ENCODE measurements around the gene ANKRD28. TPM values are rescaled to one million over a fixed set of nuclear protein-coding genes. Genes with fewer than 3 reads are reported as not detected.

ANKRD28 gene
- total and polyA plus RNA-seq, 2 of the 8 experiments (the other 6 are each of a cell fraction or from before 2014, with no cell fraction given) = 39.1 to 61.7 TPM

DNA sequence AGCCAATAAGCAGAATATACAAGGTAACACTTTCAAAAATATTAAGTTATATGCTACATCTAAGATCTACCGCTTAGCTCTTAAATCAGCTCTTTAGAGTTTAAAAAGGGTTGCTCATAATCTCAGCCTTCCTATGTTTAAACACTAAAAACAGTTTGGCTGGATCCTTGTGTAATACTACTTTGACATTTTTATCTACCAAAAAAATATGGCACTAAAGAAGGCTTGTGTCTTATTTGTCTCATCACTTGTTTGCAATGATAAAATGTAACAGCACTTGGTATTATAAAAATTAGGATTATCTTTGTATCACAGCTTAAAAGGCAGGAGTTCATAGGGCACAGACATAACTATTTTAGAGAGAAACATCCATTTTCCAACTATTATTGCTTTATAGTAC lies 9.8 kb downstream of the ANKRD28 start:
- H3K14ac ChIP-seq (ENCODE audit: insufficient read length) = no peak overlapping the region
- no peak overlapping the region for H2BK120ac ChIP-seq (replicated peaks; ENCODE audit: low read depth, low read length)
- no peak overlapping the region for H3K4ac ChIP-seq (replicated peaks; ENCODE audit: insufficient read length, low read depth, low read length)
- H2AFZ ChIP-seq (ENCODE audit: low read length) = no peak overlapping the region
- H2BK15ac ChIP-seq (ENCODE audit: low read length) = no peak overlapping the region
- H3K27me3 ChIP-seq (replicated peaks in 1 of 4; ENCODE audit: control insufficient read depth in 3 of 4, extremely low read depth in 1 of 4, insufficient read depth in 3 of 4, low read length in 3 of 4) = no peaks in the 10 kb centered on the region
- no peak overlapping the region for H4K8ac ChIP-seq (ENCODE audit: extremely low read depth, insufficient read depth, low read length)
- FAIRE-seq (no peak), DNase-seq (ENCODE audit: low read depth in 1 of 2, low spot score in 2 of 2) (no peak)
- H3K23me2 ChIP-seq (ENCODE audit: low read depth, low read length) = no peaks in the 10 kb centered on the region
- ChIA-PET CTCF (ENCODE audit: partially characterized antibody) (interaction anchor here (1.0 kb wide), 1 partner anchor 9 kb away, joined by 4 read pairs; no protein-coding TSS in a partner anchor), POLR2A (ENCODE audit: partially characterized antibody) (no interaction called here)
- H3K79me2 ChIP-seq (ENCODE audit: control insufficient read depth in 1 of 2, insufficient read depth in 2 of 2, low read length in 2 of 2) = peaks cover 0 to 33% of the 10 kb centered on the region in 2 experiments; a peak in 2 of 4 replicates
- no peak overlapping the region for H3K9ac ChIP-seq (replicated peaks in 1 of 4; ENCODE audit: extremely low read depth in 1 of 4, low read depth in 3 of 4, low read length in 3 of 4)
- H4K91ac ChIP-seq (replicated peaks; ENCODE audit: insufficient read length, low read length) = no peak overlapping the region
- H3K79me1 ChIP-seq (ENCODE audit: low read depth, low read length) = no peaks in the 10 kb centered on the region; the same call in 1 of the 2 replicates
- H2BK20ac ChIP-seq (ENCODE audit: low read length) = no peak overlapping the region
- H2BK12ac ChIP-seq (ENCODE audit: low read depth, low read length) = no peak overlapping the region
- H3K18ac ChIP-seq (ENCODE audit: extremely low read depth, low read length) = no peak overlapping the region
- no peaks in the 10 kb centered on the region for H4K20me1 ChIP-seq (replicated peaks in 1 of 2; ENCODE audit: control insufficient read depth in 1 of 2, insufficient read depth in 2 of 2, low read length in 2 of 2)
- 100% methylated on average over 1 of the region's 1 CpG; no CpG with 5 or more reads in 1 of the 2 experiments for WGBS, 2 experiments (ENCODE audit: extremely low coverage in 1 of 2, insufficient coverage in 1 of 2, insufficient read length in 1 of 2, insufficient replicate concordance in 2 of 2, low coverage in 1 of 2, low lambda C conversion rate in 2 of 2, missing lambda C conversion rate in 1 of 2)
- no peak overlapping the region for H4K5ac ChIP-seq (ENCODE audit: insufficient read length, low read depth, low read length)
- H2BK5ac ChIP-seq (ENCODE audit: low read depth, low read length) = no peak overlapping the region
- H3K36me3 ChIP-seq (ENCODE audit: control insufficient read depth in 2 of 4, insufficient read depth in 4 of 4, low read length in 3 of 4) = no peaks in the 10 kb centered on the region
- no peak overlapping the region for H3K27ac ChIP-seq (ENCODE audit: low read depth, low read length)
- no peak overlapping the region for H3K56ac ChIP-seq (replicated peaks; ENCODE audit: insufficient read length, low read depth, low read length)
- no peak overlapping the region for H3K4me3 ChIP-seq (ENCODE audit: extremely low read depth in 1 of 4, insufficient read depth in 2 of 4, low read depth in 3 of 4, low read length in 4 of 4)
- no peak for TF ChIP-seq EGR1 (IDR thresholded peaks at IDR 0.05; ENCODE audit: borderline replicate concordance, low read depth, low read length)
- TF ChIP-seq FOSL1 (IDR thresholded peaks at IDR 0.05; ENCODE audit: insufficient read depth, low read depth, low read length) = no peak
- TF ChIP-seq CBX8 (IDR thresholded peaks at IDR 0.05; ENCODE audit: borderline replicate concordance, low read depth, low read length) = no peak
- TF ChIP-seq TAF7 (optimal IDR thresholded peaks at IDR 0.05; ENCODE audit: borderline replicate concordance, low read depth, low read length) = no peak
- no peak for TF ChIP-seq ASH2L (IDR thresholded peaks at IDR 0.05; ENCODE audit: low read length)
- no peak for TF ChIP-seq BRCA1 (IDR thresholded peaks at IDR 0.05; ENCODE audit: low read depth, low read length)
- no peak for TF ChIP-seq CBX5 (IDR thresholded peaks at IDR 0.05; ENCODE audit: low read depth, low read length)
- H3K9me3 ChIP-seq (ENCODE audit: insufficient read depth in 2 of 2, low read depth in 1 of 2, low read length in 1 of 2) = no peaks in the 10 kb centered on the region
- no peaks in the 10 kb centered on the region for H3K4me1 ChIP-seq (replicated peaks in 1 of 4; ENCODE audit: control insufficient read depth in 3 of 4, insufficient read depth in 4 of 4, low read length in 3 of 4)
- H3K23ac ChIP-seq (ENCODE audit: insufficient read length) = no peak overlapping the region
- no peak overlapping the region for H3K4me2 ChIP-seq (ENCODE audit: insufficient read depth in 1 of 2, low read depth in 2 of 2, low read length in 2 of 2)
- H2AK5ac ChIP-seq (ENCODE audit: low read depth, low read length) = no peak overlapping the region
